Measurements from ENCODE around the gene C2. TPM values are rescaled to one million over a fixed set of nuclear protein-coding genes. Genes with fewer than 3 reads are reported as not detected.

The C2 gene
- total RNA-seq, 1 experiment from 2014 or later, result 0.66 TPM

DNA sequence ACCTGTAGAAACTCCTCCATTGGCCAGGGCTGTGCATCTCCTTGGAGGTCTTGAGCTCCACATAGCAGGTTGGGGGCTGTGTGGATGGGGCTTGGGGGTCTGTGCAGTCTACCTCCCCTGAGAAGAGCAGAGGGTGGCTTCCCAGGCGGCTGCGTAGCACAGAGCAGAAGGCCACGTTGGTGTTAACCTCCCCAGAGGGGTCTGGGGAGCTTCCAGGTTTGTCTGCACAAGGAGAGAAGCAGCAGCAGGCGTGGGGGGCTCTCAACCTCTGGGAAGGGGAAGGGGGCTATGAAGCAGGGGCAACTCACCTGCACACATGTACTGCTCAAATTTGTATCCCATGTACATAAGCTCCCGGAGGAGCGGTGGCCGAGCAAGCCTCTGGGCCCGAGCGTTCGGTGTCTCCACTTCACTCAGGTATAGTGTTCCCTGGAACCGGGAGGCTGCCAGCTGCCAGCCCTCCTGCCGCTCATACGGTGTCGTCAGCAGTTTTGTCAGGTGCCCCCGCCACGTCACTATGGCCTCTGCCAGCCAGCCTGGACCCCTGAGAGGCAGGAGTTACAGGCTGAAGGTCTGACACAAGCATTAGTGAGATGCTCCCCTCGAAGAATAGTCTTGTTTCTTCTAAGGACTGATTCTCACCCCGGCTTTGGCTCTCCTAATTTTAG is 43.2 kb downstream of the C2 start:
- no peak overlapping the region for H2AFZ ChIP-seq (ENCODE audit: low read length)
- peaks cover 0 to 7% of the 10 kb centered on the region in 2 experiments; a peak in 2 of 5 replicates for H3K9me3 Mint-ChIP-seq
- no peak overlapping the region for H2BK120ac ChIP-seq (ENCODE audit: low read depth, low read length, poor library complexity, severe bottlenecking)
- H3K4ac ChIP-seq (ENCODE audit: low read depth, low read length), result 0 out of 2 replicates have a peak overlapping the region, but pooled peaks have one; percentile 3
- no peak overlapping the region for H3K14ac ChIP-seq (ENCODE audit: insufficient read depth, low read length)
- H3K9me3 ChIP-seq (ENCODE audit: control insufficient read depth, low read depth, low read length), result no peaks in the 10 kb centered on the region
- H4K20me1 ChIP-seq (ENCODE audit: control insufficient read depth, insufficient read depth, insufficient read length), result no peaks in the 10 kb centered on the region
- H3K9ac ChIP-seq (ENCODE audit: extremely low read depth, insufficient read length, low read length), result no peak overlapping the region
- H3K4me2 ChIP-seq (ENCODE audit: insufficient read depth, insufficient read length, low read length), result peak overlapping the region; percentile 94
- H2BK12ac ChIP-seq (ENCODE audit: insufficient read length, low read depth, low read length), result no peak overlapping the region
- no peak overlapping the region for H3K27ac ChIP-seq (ENCODE audit: insufficient read length, low read depth, low read length)
- no peaks in the 10 kb centered on the region; the same call in 1 of the 2 replicates for H3K27me3 Mint-ChIP-seq (ENCODE audit: low read depth)
- H2AK5ac ChIP-seq (ENCODE audit: insufficient read length, low read length), result no peak overlapping the region
- H2BK20ac ChIP-seq (ENCODE audit: low read depth, low read length, poor library complexity, severe bottlenecking), result no peak overlapping the region
- peaks cover 3% of the 10 kb centered on the region; the same call in 1 of the 2 replicates for H3K4me1 ChIP-seq (ENCODE audit: insufficient read depth, low read length)
- no peak for DNase-seq
- H4K91ac ChIP-seq (ENCODE audit: insufficient read length, low read depth, low read length), result no peak overlapping the region
- H3K4me1 Mint-ChIP-seq, result peaks cover 8 to 11% of the 10 kb centered on the region in 2 experiments
- no peak overlapping the region for H4K8ac ChIP-seq (replicated peaks; ENCODE audit: insufficient read length, low read depth, low read length)
- H3K36me3 Mint-ChIP-seq (ENCODE audit: insufficient read depth in 1 of 3, low read depth in 3 of 3), result peaks cover 33 to 69% (median 62%) of the 10 kb centered on the region in 3 experiments; a peak in 6 of 7 replicates
- no peak overlapping the region for H2BK5ac ChIP-seq (ENCODE audit: insufficient read length, low read length)
- H3K56ac ChIP-seq (ENCODE audit: insufficient read length, low read depth, low read length), result no peak overlapping the region
- H3K27ac Mint-ChIP-seq, result peak overlapping the region in 2 of 3 experiments; percentile 100; a peak in 2 of 7 replicates
- H4K5ac ChIP-seq (ENCODE audit: insufficient read length, low read depth, low read length), result no peak overlapping the region
- no peaks in the 10 kb centered on the region for H3K79me1 ChIP-seq (ENCODE audit: insufficient read depth, low read depth, low read length, poor library complexity, severe bottlenecking)
- H2BK15ac ChIP-seq (ENCODE audit: low read depth, low read length), result no peak overlapping the region
- no CpG with 5 or more reads among the region's 18 CpGs for WGBS (ENCODE audit: extremely low coverage, insufficient read length, low lambda C conversion rate)
- H3K18ac ChIP-seq (ENCODE audit: insufficient read length, low read depth, low read length), result no peak overlapping the region
- H3K27me3 ChIP-seq (ENCODE audit: insufficient read depth, low read length), result no peaks in the 10 kb centered on the region
- TF ChIP-seq, protein P1, sequence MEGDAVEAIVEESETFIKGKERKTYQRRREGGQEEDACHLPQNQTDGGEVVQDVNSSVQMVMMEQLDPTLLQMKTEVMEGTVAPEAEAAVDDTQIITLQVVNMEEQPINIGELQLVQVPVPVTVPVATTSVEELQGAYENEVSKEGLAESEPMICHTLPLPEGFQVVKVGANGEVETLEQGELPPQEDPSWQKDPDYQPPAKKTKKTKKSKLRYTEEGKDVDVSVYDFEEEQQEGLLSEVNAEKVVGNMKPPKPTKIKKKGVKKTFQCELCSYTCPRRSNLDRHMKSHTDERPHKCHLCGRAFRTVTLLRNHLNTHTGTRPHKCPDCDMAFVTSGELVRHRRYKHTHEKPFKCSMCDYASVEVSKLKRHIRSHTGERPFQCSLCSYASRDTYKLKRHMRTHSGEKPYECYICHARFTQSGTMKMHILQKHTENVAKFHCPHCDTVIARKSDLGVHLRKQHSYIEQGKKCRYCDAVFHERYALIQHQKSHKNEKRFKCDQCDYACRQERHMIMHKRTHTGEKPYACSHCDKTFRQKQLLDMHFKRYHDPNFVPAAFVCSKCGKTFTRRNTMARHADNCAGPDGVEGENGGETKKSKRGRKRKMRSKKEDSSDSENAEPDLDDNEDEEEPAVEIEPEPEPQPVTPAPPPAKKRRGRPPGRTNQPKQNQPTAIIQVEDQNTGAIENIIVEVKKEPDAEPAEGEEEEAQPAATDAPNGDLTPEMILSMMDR (conservative IDR thresholded peaks at IDR 0.05), result no peak
- H3K23ac ChIP-seq (ENCODE audit: insufficient read length, low read depth, low read length), result no peak overlapping the region
- peaks cover 6% of the 10 kb centered on the region for H3K23me2 ChIP-seq (ENCODE audit: insufficient read length, low read depth, low read length, poor library complexity, severe bottlenecking)
- H3K79me2 ChIP-seq (ENCODE audit: insufficient read depth, low read length), result no peaks in the 10 kb centered on the region; the same call in 1 of the 2 replicates
- H3T11ph ChIP-seq (ENCODE audit: low read length), result no peak overlapping the region
- peak overlapping the region; percentile 91 to 97; a peak in 3 of 5 replicates for H3K4me3 Mint-ChIP-seq

Data from H9 (cell line).